HG03175 (cell line): ENCODE data around the gene GAP43.

Experiments used
- ATAC-seq: cut with Tn5 transposase; IDR thresholded peaks from one replicate; pipeline ENCODE4 v1.9.1; 2021; ENCODE audit warnings: mild to moderate bottlenecking, moderate library complexity; ENCODE audit not compliant: unreplicated experiment

Gene GAP43

GRCh38 chr3:115626721-115627120, 3.4 kb downstream of the GAP43 start:
- ATAC-seq: no peak

- ATAC-seq: peak; percentile 81
These were observed 4.1 kb downstream of the GAP43 start for GRCh38 chr3:115627180-115628074.

- ATAC-seq: peak; percentile 11
These were observed 4.7 kb downstream of the GAP43 start for GRCh38 chr3:115628075-115628412.

GRCh38 chr3:115630850-115631249, 7.5 kb downstream of the GAP43 start:
- ATAC-seq: no peak

GRCh38 chr3:115632026-115632425, 8.7 kb downstream of the GAP43 start:
- ATAC-seq: no peak

- ATAC-seq: no peak
These were observed 10.2 kb downstream of the GAP43 start for GRCh38 chr3:115633467-115633866.

- ATAC-seq: no peak
These were observed 10.7 kb downstream of the GAP43 start for GRCh38 chr3:115634052-115634451.

- ATAC-seq: no peak
These were observed 12.1 kb downstream of the GAP43 start for GRCh38 chr3:115635406-115635805.

GRCh38 chr3:115638241-115638640, 14.9 kb downstream of the GAP43 start:
- ATAC-seq: no peak

- ATAC-seq: no peak
These were observed 15.7 kb downstream of the GAP43 start for GRCh38 chr3:115638991-115639390.

GRCh38 chr3:115644391-115644790, 21.1 kb downstream of the GAP43 start:
- no peak for ATAC-seq

- ATAC-seq: no peak
These were observed 22.8 kb downstream of the GAP43 start for GRCh38 chr3:115646027-115646690.

GRCh38 chr3:115648559-115648958, 25.2 kb downstream of the GAP43 start:
- ATAC-seq: no peak

- ATAC-seq: peak; percentile 63
These were observed 27.8 kb downstream of the GAP43 start for GRCh38 chr3:115651087-115651486.

- no peak for ATAC-seq
These were observed 28.3 kb downstream of the GAP43 start for GRCh38 chr3:115651599-115651998.

- peak; percentile 69 for ATAC-seq
These were observed 29.4 kb downstream of the GAP43 start for GRCh38 chr3:115652738-115653137.

- no peak for ATAC-seq
These were observed 32.5 kb downstream of the GAP43 start for GRCh38 chr3:115655761-115656282.

- no peak for ATAC-seq
These were observed 33.9 kb downstream of the GAP43 start for GRCh38 chr3:115657168-115657567.

- no peak for ATAC-seq
These were observed 34.7 kb downstream of the GAP43 start for GRCh38 chr3:115658032-115658336.

- peak; percentile 87 for ATAC-seq
These were observed 35.2 kb downstream of the GAP43 start for GRCh38 chr3:115658337-115659181.
